Activated naive CD8-positive, alpha-beta T cell treated with anti-CD3 and anti-CD28 coated beads, Interleukin-2, amount 50 U/mL, for 24 hours (primary cell): Measurements from ENCODE around the gene IPO11.

ENCODE experiments used
- ATAC-seq: fragments of 150-1000 bp; cut with Tn5 transposase; one replicate; pipeline ENCODE4 v1.10.0; 2021
- DNase-seq: peaks from one replicate; pipeline ENCODE4 v3.0.0; 2021
- H3K27ac Mint-ChIP-seq: one replicate; pipeline ENCODE4 v1.8.0; 2021; ENCODE audit warnings: mild to moderate bottlenecking, mixed read lengths
- H3K27me3 Mint-ChIP-seq: one replicate; pipeline ENCODE4 v1.8.0; 2021; ENCODE audit warnings: mixed read lengths
- H3K36me3 Mint-ChIP-seq: one replicate; pipeline ENCODE4 v1.8.0; 2021; ENCODE audit warnings: low read depth, mixed read lengths
- H3K4me1 Mint-ChIP-seq: one replicate; pipeline ENCODE4 v1.8.0; 2021; ENCODE audit warnings: mixed read lengths
- H3K4me3 Mint-ChIP-seq: one replicate; pipeline ENCODE4 v1.8.0; 2021; ENCODE audit warnings: mild to moderate bottlenecking, moderate library complexity, mixed read lengths
- H3K9me3 Mint-ChIP-seq: one replicate; pipeline ENCODE4 v1.8.0; 2021; ENCODE audit warnings: mixed read lengths

The IPO11 gene

GRCh38 chr5:62579761-62580160 lies 167.2 kb downstream of the IPO11 start:
- Mint-ChIP-seq H3K4me3 (no peak overlapping the region), H3K4me1 (peaks cover 32% of the 10 kb centered on the region), H3K36me3 (peaks cover 26% of the 10 kb centered on the region), H3K27me3 (no peaks in the 10 kb centered on the region), H3K27ac (no peak overlapping the region), H3K9me3 (no peaks in the 10 kb centered on the region)
- DNase-seq (no peak), ATAC-seq (no peak)

GRCh38 chr5:62581836-62582597 lies 169.5 kb downstream of the IPO11 start:
- H3K4me3 Mint-ChIP-seq = no peak overlapping the region
- H3K4me1 Mint-ChIP-seq = peaks cover 34% of the 10 kb centered on the region
- no peaks in the 10 kb centered on the region for H3K9me3 Mint-ChIP-seq
- DNase-seq = no peak
- H3K36me3 Mint-ChIP-seq = peaks cover 28% of the 10 kb centered on the region
- no peak for ATAC-seq
- H3K27me3 Mint-ChIP-seq = no peaks in the 10 kb centered on the region
- no peak overlapping the region for H3K27ac Mint-ChIP-seq

- H3K27ac Mint-ChIP-seq = no peak overlapping the region
These were observed 171.8 kb downstream of the IPO11 start for GRCh38 chr5:62584391-62584790.

GRCh38 chr5:62585306-62585705 lies 172.7 kb downstream of the IPO11 start:
- H3K27ac Mint-ChIP-seq = no peak overlapping the region
- DNase-seq (no peak), ATAC-seq (no peak)
- H3K36me3 Mint-ChIP-seq = peaks cover 37% of the 10 kb centered on the region
- peaks cover 24% of the 10 kb centered on the region for H3K4me1 Mint-ChIP-seq
- no peaks in the 10 kb centered on the region for H3K9me3 Mint-ChIP-seq
- no peak overlapping the region for H3K4me3 Mint-ChIP-seq
- H3K27me3 Mint-ChIP-seq = no peaks in the 10 kb centered on the region

More at GRCh38 chr5:62584391-62584790, 171.8 kb downstream of the IPO11 start:
- Mint-ChIP-seq H3K27me3 (no peaks in the 10 kb centered on the region), H3K9me3 (no peaks in the 10 kb centered on the region), H3K4me3 (no peak overlapping the region), H3K36me3 (peaks cover 39% of the 10 kb centered on the region), H3K4me1 (peaks cover 24% of the 10 kb centered on the region)
- ATAC-seq = no peak
- DNase-seq = no peak

GRCh38 chr5:62585751-62586150 lies 173.2 kb downstream of the IPO11 start:
- H3K4me1 Mint-ChIP-seq = peaks cover 23% of the 10 kb centered on the region
- H3K4me3 Mint-ChIP-seq = no peak overlapping the region
- no peak for DNase-seq
- no peaks in the 10 kb centered on the region for H3K9me3 Mint-ChIP-seq
- H3K27ac Mint-ChIP-seq = no peak overlapping the region
- no peaks in the 10 kb centered on the region for H3K27me3 Mint-ChIP-seq
- no peak for ATAC-seq
- peaks cover 33% of the 10 kb centered on the region for H3K36me3 Mint-ChIP-seq

- no peak for DNase-seq
These were observed 175.2 kb downstream of the IPO11 start for GRCh38 chr5:62587737-62588136.

GRCh38 chr5:62588668-62589067 lies 176.1 kb downstream of the IPO11 start:
- Mint-ChIP-seq H3K36me3 (peaks cover 48% of the 10 kb centered on the region), H3K27ac (no peak overlapping the region), H3K4me3 (no peak overlapping the region), H3K9me3 (no peaks in the 10 kb centered on the region), H3K27me3 (no peaks in the 10 kb centered on the region), H3K4me1 (peaks cover 11% of the 10 kb centered on the region)
- DNase-seq (no peak), ATAC-seq (no peak)

More at GRCh38 chr5:62587737-62588136, 175.2 kb downstream of the IPO11 start:
- Mint-ChIP-seq H3K27me3 (no peaks in the 10 kb centered on the region), H3K27ac (no peak overlapping the region), H3K9me3 (no peaks in the 10 kb centered on the region), H3K4me3 (no peak overlapping the region), H3K4me1 (peaks cover 11% of the 10 kb centered on the region), H3K36me3 (peaks cover 41% of the 10 kb centered on the region)
- peak; percentile 40 for ATAC-seq

- Mint-ChIP-seq H3K27ac (no peak overlapping the region), H3K36me3 (peaks cover 49% of the 10 kb centered on the region), H3K4me1 (peaks cover 11% of the 10 kb centered on the region), H3K9me3 (no peaks in the 10 kb centered on the region), H3K27me3 (no peaks in the 10 kb centered on the region), H3K4me3 (no peak overlapping the region)
- ATAC-seq = no peak
- no peak for DNase-seq
These were observed 176.9 kb downstream of the IPO11 start for GRCh38 chr5:62589504-62589903.

GRCh38 chr5:62590387-62590786 lies 177.8 kb downstream of the IPO11 start:
- Mint-ChIP-seq H3K4me3 (no peak overlapping the region), H3K36me3 (peaks cover 56% of the 10 kb centered on the region), H3K27ac (no peak overlapping the region), H3K27me3 (no peaks in the 10 kb centered on the region), H3K4me1 (peaks cover 5% of the 10 kb centered on the region), H3K9me3 (no peaks in the 10 kb centered on the region)
- ATAC-seq (no peak), DNase-seq (no peak)

- no peak overlapping the region for H3K4me3 Mint-ChIP-seq
- H3K9me3 Mint-ChIP-seq = no peaks in the 10 kb centered on the region
- H3K36me3 Mint-ChIP-seq = peaks cover 56% of the 10 kb centered on the region
- no peak overlapping the region for H3K27ac Mint-ChIP-seq
- DNase-seq (no peak), ATAC-seq (no peak)
- H3K27me3 Mint-ChIP-seq = no peaks in the 10 kb centered on the region
- no peaks in the 10 kb centered on the region for H3K4me1 Mint-ChIP-seq
These were observed 180.0 kb downstream of the IPO11 start for GRCh38 chr5:62592558-62592957.

- Mint-ChIP-seq H3K27me3 (no peaks in the 10 kb centered on the region), H3K36me3 (peaks cover 53% of the 10 kb centered on the region), H3K9me3 (no peaks in the 10 kb centered on the region), H3K27ac (no peak overlapping the region), H3K4me1 (no peaks in the 10 kb centered on the region), H3K4me3 (no peak overlapping the region)
- ATAC-seq = no peak
- no peak for DNase-seq
These were observed 180.8 kb downstream of the IPO11 start for GRCh38 chr5:62593331-62593730.

GRCh38 chr5:62594364-62594984 lies 181.9 kb downstream of the IPO11 start:
- H3K4me3 Mint-ChIP-seq = no peak overlapping the region
- no peak for DNase-seq
- no peak for ATAC-seq
- H3K27ac Mint-ChIP-seq = no peak overlapping the region
- H3K36me3 Mint-ChIP-seq = peaks cover 43% of the 10 kb centered on the region
- H3K4me1 Mint-ChIP-seq = no peaks in the 10 kb centered on the region
- H3K9me3 Mint-ChIP-seq = no peaks in the 10 kb centered on the region
- H3K27me3 Mint-ChIP-seq = no peaks in the 10 kb centered on the region

- H3K4me1 Mint-ChIP-seq = peaks cover 1% of the 10 kb centered on the region
- peaks cover 40% of the 10 kb centered on the region for H3K36me3 Mint-ChIP-seq
- DNase-seq (no peak), ATAC-seq (no peak)
- H3K4me3 Mint-ChIP-seq = no peak overlapping the region
- no peaks in the 10 kb centered on the region for H3K27me3 Mint-ChIP-seq
- H3K27ac Mint-ChIP-seq = no peak overlapping the region
- no peaks in the 10 kb centered on the region for H3K9me3 Mint-ChIP-seq
These were observed 183.5 kb downstream of the IPO11 start for GRCh38 chr5:62596096-62596495.

GRCh38 chr5:62596691-62597090 lies 184.1 kb downstream of the IPO11 start:
- Mint-ChIP-seq H3K4me3 (no peak overlapping the region), H3K9me3 (no peaks in the 10 kb centered on the region), H3K36me3 (peaks cover 35% of the 10 kb centered on the region), H3K4me1 (peaks cover 3% of the 10 kb centered on the region), H3K27me3 (no peaks in the 10 kb centered on the region), H3K27ac (no peak overlapping the region)
- DNase-seq (no peak), ATAC-seq (no peak)

- Mint-ChIP-seq H3K27ac (no peak overlapping the region), H3K36me3 (peaks cover 33% of the 10 kb centered on the region), H3K9me3 (no peaks in the 10 kb centered on the region), H3K4me1 (peaks cover 3% of the 10 kb centered on the region), H3K4me3 (no peak overlapping the region), H3K27me3 (no peaks in the 10 kb centered on the region)
- DNase-seq (no peak), ATAC-seq (no peak)
These were observed 184.8 kb downstream of the IPO11 start for GRCh38 chr5:62597314-62597713.
